IMR-90 (cell line): ENCODE data around the gene SHISA2. TPM values are rescaled to one million over a fixed set of nuclear protein-coding genes. Genes with fewer than 3 reads are reported as not detected.

Experiments
- ATAC-seq: fragments of 200-7000 bp; cut with Tn5 transposase; 2 replicates; pipeline ENCODE4 v1.9.1; 2020; ENCODE audit warnings: low read depth, mild to moderate bottlenecking, moderate library complexity
- BruUV-seq: library from RNA; stranded (reverse); fragments of 400-500 nt; replicated peaks from 2 replicates; lab custom pipeline; 2021; lab: Mats Ljungman, UMichigan
- CTCF ChIA-PET: fragments of 300-600 bp; formaldehyde crosslinking; extraction: SDS; loops from one replicate; lab custom pipeline; 2021; ENCODE audit warnings: antibody characterized with exemption; lab: Yijun Ruan, JAX
- POLR2A ChIA-PET: fragments of 300-600 bp; sonication (Branson Sonifier 250); formaldehyde crosslinking; loops from one replicate; lab custom pipeline; 2022; ENCODE audit warnings: antibody characterized with exemption; ENCODE audit not compliant: unreplicated experiment; lab: Charles Lee
- DNase-seq: peaks from one replicate; pipeline ENCODE4 v3.0.0; 2013
- H2AFZ ChIP-seq: replicated peaks from 2 replicates; pipeline ENCODE3; 2013; ENCODE audit warnings: low read length, mild to moderate bottlenecking; ENCODE audit not compliant: poor library complexity
- H2AK5ac ChIP-seq: 2 replicates; pipeline ENCODE4 v1.6.1; 2013; ENCODE audit warnings: low read depth, low read length, inconsistent platforms
- H2AK9ac ChIP-seq: replicated peaks from 2 replicates; pipeline ENCODE3; 2013; ENCODE audit warnings: mild to moderate bottlenecking, low read depth, low read length, moderate library complexity; ENCODE audit not compliant: poor library complexity
- H2BK120ac ChIP-seq: 2 replicates; pipeline ENCODE4 v1.6.1; 2013; ENCODE audit warnings: low read depth, low read length, inconsistent platforms
- H2BK15ac ChIP-seq: 3 replicates; pipeline ENCODE4 v1.6.1; 2013; ENCODE audit warnings: low read depth, low read length, inconsistent platforms
- H2BK20ac ChIP-seq: 2 replicates; pipeline ENCODE4 v1.6.1; 2013; ENCODE audit warnings: low read depth, mild to moderate bottlenecking, inconsistent platforms, low read length, moderate library complexity
- H2BK5ac ChIP-seq: 2 replicates; pipeline ENCODE4 v1.6.1; 2013; ENCODE audit warnings: mild to moderate bottlenecking, low read depth, low read length, inconsistent platforms; ENCODE audit not compliant: poor library complexity, severe bottlenecking
- H3K14ac ChIP-seq: replicated peaks from 2 replicates; pipeline ENCODE4 v1.6.1; 2013; ENCODE audit warnings: low read depth, low read length, inconsistent platforms
- H3K18ac ChIP-seq: 2 replicates; pipeline ENCODE4 v1.6.1; 2013; ENCODE audit warnings: low read depth, low read length, control low read depth
- H3K23ac ChIP-seq: 2 replicates; pipeline ENCODE4 v1.6.1; 2013; ENCODE audit warnings: low read depth, low read length, inconsistent platforms
- H3K27ac ChIP-seq: 2 replicates; pipeline ENCODE4 v1.5.1; 2013; ENCODE audit warnings: mild to moderate bottlenecking, control low read depth, low read length; ENCODE audit not compliant: insufficient read depth
- H3K27me3 ChIP-seq: 2 replicates; pipeline ENCODE4 v1.6.1; 2013; ENCODE audit warnings: low read length; ENCODE audit not compliant: control insufficient read depth, insufficient read depth
- H3K36me3 ChIP-seq: 2 replicates; pipeline ENCODE4 v1.6.1; 2013; ENCODE audit warnings: low read length, mixed read lengths; ENCODE audit not compliant: control insufficient read depth, insufficient read depth
- H3K4ac ChIP-seq: 2 replicates; pipeline ENCODE4 v1.6.1; 2013; ENCODE audit warnings: low read depth, low read length, inconsistent platforms
- H3K4me1 ChIP-seq: 2 replicates; pipeline ENCODE4 v1.6.1; 2013; ENCODE audit warnings: low read length, mixed read lengths; ENCODE audit not compliant: control insufficient read depth, insufficient read depth
- H3K4me2 ChIP-seq: 2 replicates; pipeline ENCODE4 v1.6.1; 2013; ENCODE audit warnings: low read depth, mild to moderate bottlenecking, control low read depth, low read length, moderate library complexity
- H3K4me3 ChIP-seq: 2 replicates; pipeline ENCODE4 v1.5.1; 2013; ENCODE audit warnings: low read depth, mild to moderate bottlenecking, control low read depth, low read length, moderate library complexity; ENCODE audit not compliant: insufficient read depth
- H3K56ac ChIP-seq: 2 replicates; pipeline ENCODE4 v1.6.1; 2013; ENCODE audit warnings: low read length, inconsistent platforms; ENCODE audit not compliant: insufficient read depth; ENCODE audit errors: extremely low read depth
- H3K79me1 ChIP-seq, 2 experiments: 2 replicates each; pipeline ENCODE4 v1.6.1; 2013; ENCODE audit warnings: low read length in 2 of 2, inconsistent platforms in 1 of 2, low read depth in 1 of 2
- H3K9ac ChIP-seq: 2 replicates; pipeline ENCODE4 v1.6.1; 2013; ENCODE audit warnings: low read depth, low read length, control low read depth
- H3K9me1 ChIP-seq: 2 replicates; pipeline ENCODE4 v1.6.1; 2013; ENCODE audit warnings: low read length, inconsistent platforms; ENCODE audit not compliant: insufficient read depth
- H3K9me3 ChIP-seq: 2 replicates; pipeline ENCODE4 v1.6.1; 2013; ENCODE audit warnings: low read length; ENCODE audit not compliant: control insufficient read depth, insufficient read depth
- H4K20me1 ChIP-seq: 2 replicates; pipeline ENCODE4 v1.6.1; 2013; ENCODE audit warnings: low read length, inconsistent platforms; ENCODE audit not compliant: insufficient read depth
- H4K5ac ChIP-seq: 2 replicates; pipeline ENCODE4 v1.6.1; 2013; ENCODE audit warnings: mild to moderate bottlenecking, low read depth, low read length, control low read depth
- H4K8ac ChIP-seq, 2 experiments: 2 replicates each; pipeline ENCODE4 v1.6.1; 2013; ENCODE audit warnings: low read depth in 2 of 2, low read length in 2 of 2, control low read depth in 1 of 2, inconsistent platforms in 1 of 2
- H4K91ac ChIP-seq: 2 replicates; pipeline ENCODE4 v1.6.1; 2013; ENCODE audit warnings: low read depth, low read length, inconsistent platforms; ENCODE audit not compliant: insufficient read depth
- BHLHE40 ChIP-seq: fragments of 150-350 bp; IDR thresholded peaks from 2 replicates; pipeline ENCODE4 v1.6.1; 2016; ENCODE audit warnings: mild to moderate bottlenecking, low read depth, low read length
- CEBPB ChIP-seq: IDR thresholded peaks from 2 replicates; pipeline ENCODE4 v1.6.1; 2012; ENCODE audit warnings: low read depth, low read length, improper control_type of control experiment
- CHD1 ChIP-seq: IDR thresholded peaks from 2 replicates; pipeline ENCODE4 v1.6.1; 2012; ENCODE audit warnings: low read depth, low read length, improper control_type of control experiment
- ELK1 ChIP-seq: fragments of 150-350 bp; IDR thresholded peaks from 2 replicates; pipeline ENCODE4 v1.6.1; 2016; ENCODE audit warnings: low read depth, mild to moderate bottlenecking, low read length, moderate library complexity, borderline replicate concordance
- FOS ChIP-seq: fragments of 150-350 bp; IDR thresholded peaks from 2 replicates; pipeline ENCODE4 v1.6.1; 2016; ENCODE audit warnings: low read depth, low read length
- MAZ ChIP-seq: IDR thresholded peaks from 2 replicates; pipeline ENCODE4 v1.6.1; 2012; ENCODE audit warnings: low read depth, mild to moderate bottlenecking, low read length, improper control_type of control experiment, moderate library complexity, borderline replicate concordance
- MXI1 ChIP-seq: IDR thresholded peaks from 2 replicates; pipeline ENCODE4 v1.6.1; 2012; ENCODE audit warnings: low read depth, mild to moderate bottlenecking, low read length, moderate library complexity, borderline replicate concordance
- NFE2L2 ChIP-seq: fragments of 150-350 bp; IDR thresholded peaks from 2 replicates; pipeline ENCODE4 v1.6.1; 2016; ENCODE audit warnings: low read depth, mild to moderate bottlenecking, low read length
- POLR2A ChIP-seq: IDR thresholded peaks from 2 replicates; pipeline ENCODE4 v1.6.1; 2012; ENCODE audit warnings: mild to moderate bottlenecking, low read depth, low read length
- RAD21 ChIP-seq: IDR thresholded peaks from 2 replicates; pipeline ENCODE4 v1.6.1; 2012; ENCODE audit warnings: low read length, improper control_type of control experiment
- RFX5 ChIP-seq: IDR thresholded peaks from 2 replicates; pipeline ENCODE4 v1.8.0; 2012; ENCODE audit warnings: low read depth, mild to moderate bottlenecking, low read length, moderate library complexity
- SMC3 ChIP-seq: fragments of 150-350 bp; IDR thresholded peaks from 2 replicates; pipeline ENCODE4 v1.6.1; 2016; ENCODE audit warnings: low read depth, mild to moderate bottlenecking, antibody characterized with exemption, low read length, moderate library complexity
- USF2 ChIP-seq: fragments of 150-350 bp; IDR thresholded peaks from 2 replicates; pipeline ENCODE4 v1.6.1; 2017; ENCODE audit warnings: mild to moderate bottlenecking, antibody characterized with exemption, low read length, low read depth
- WGBS, 2 experiments: methylation state at CpG; one replicate each; pipeline versions ENCODE4 v1.1.5 to v1.1.7; 2013; ENCODE audit warnings: missing lambda C conversion rate in 2 of 2; ENCODE audit not compliant: insufficient read length in 1 of 2; ENCODE audit errors: extremely low coverage in 2 of 2; 5-methylcytosine and 5-hydroxymethylcytosine counted together
- dilution Hi-C: fragments of 300-500 bp; cut with HindIII; formaldehyde crosslinking; loops from one replicate; pipeline ENCODE4 v1.14.3; 2018; ENCODE audit warnings: low sequenced_read_pairs; ENCODE audit not compliant: unreplicated experiment
- in situ Hi-C: fragments of 300-500 bp; cut with MboI; formaldehyde crosslinking; loops from 3 replicates; pipeline ENCODE4 v1.14.3; 2019; ENCODE audit warnings: low sequenced_read_pairs, inconsistent platforms, mixed read lengths
- intact Hi-C: fragments of 100-400 bp; cut with micrococcal nuclease; formaldehyde crosslinking; loops from 2 replicates; pipeline ENCODE4 v1.10.0; 2022
- polyA plus RNA-seq, 3 experiments: library from polyadenylated mRNA; depleted of rRNA; stranded (reverse); fragments of >200 nt; gene quantifications; 2 replicates each; pipeline ENCODE4 v1.2.3, GENCODE V29; 2012; ENCODE audit warnings: low replicate concordance in 1 of 3
- total RNA-seq: library from RNA; depleted of rRNA; stranded (reverse); fragments of >200 nt; gene quantifications from 2 replicates; pipeline ENCODE4 v1.2.3, GENCODE V29; 2012
- TF ChIP-seq, protein P1 (sequence below): conservative IDR thresholded peaks from 2 replicates; pipeline ENCODE4 v1.5.1; 2012; ENCODE audit warnings: mild to moderate bottlenecking, low read depth, low read length, improper control_type of control experiment

SHISA2 gene
- total and polyA plus RNA-seq, 2 of the 4 experiments (the other 2 are of a cell fraction) = not detected

DNA sequence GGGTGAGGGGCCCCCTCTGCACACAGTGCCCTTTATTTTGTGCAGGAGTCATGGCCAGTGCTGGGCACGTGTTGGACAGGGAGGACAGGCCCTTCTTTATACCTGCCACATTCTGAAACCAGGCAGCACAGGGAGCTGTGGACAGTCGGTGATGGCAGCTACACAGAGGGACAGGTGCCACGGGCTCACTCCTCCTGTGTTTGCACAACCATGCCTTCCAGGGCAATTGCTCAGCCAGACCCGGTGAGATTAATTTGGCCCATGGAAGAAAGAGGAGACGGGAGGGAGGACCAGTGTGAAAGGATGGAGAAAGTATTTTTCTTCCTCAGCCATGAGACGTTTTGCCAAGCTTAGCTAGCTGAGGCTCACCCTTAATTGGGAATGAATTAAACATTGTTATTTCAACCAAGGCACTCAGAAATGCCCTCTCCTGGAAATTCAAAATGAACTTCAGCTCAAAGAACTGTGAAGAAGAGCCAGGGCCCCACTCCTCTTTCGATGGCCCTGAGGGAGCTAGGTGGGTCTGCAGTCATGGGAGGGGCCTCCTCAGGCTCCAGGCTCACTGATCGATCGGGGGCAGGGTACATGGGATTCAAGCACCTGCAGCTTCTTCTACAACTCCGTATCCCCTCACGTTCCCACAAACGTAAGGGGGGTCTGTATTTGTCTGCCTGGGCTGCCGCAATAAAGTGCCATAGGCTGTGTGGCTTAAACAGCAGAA, 41.2 kb downstream of the SHISA2 start:
- H2BK20ac ChIP-seq = no peak overlapping the region
- no peak overlapping the region for H2BK120ac ChIP-seq
- no peak overlapping the region for H3K4me2 ChIP-seq
- H3K79me1 ChIP-seq = no peaks in the 10 kb centered on the region
- no peaks in the 10 kb centered on the region for H3K9me1 ChIP-seq
- H3K36me3 ChIP-seq = no peaks in the 10 kb centered on the region
- dilution Hi-C loops = no loop called here
- no peak overlapping the region for H4K8ac ChIP-seq
- no peak overlapping the region for H4K91ac ChIP-seq
- no peak overlapping the region for H3K4me3 ChIP-seq
- ATAC-seq = no peak
- no peak overlapping the region for H4K5ac ChIP-seq
- ChIA-PET POLR2A (no interaction called here), CTCF (no interaction called here)
- no peaks in the 10 kb centered on the region for H3K9me3 ChIP-seq
- no peak overlapping the region for H3K56ac ChIP-seq
- no peak overlapping the region for H3K27ac ChIP-seq
- H4K20me1 ChIP-seq = no peaks in the 10 kb centered on the region
- no peak overlapping the region for H3K4ac ChIP-seq
- 83% methylated on average over 1 of the region's 13 CpGs; no CpG with 5 or more reads in 1 of the 2 experiments for WGBS, 2 experiments
- H3K27me3 ChIP-seq = no peaks in the 10 kb centered on the region
- H2AFZ ChIP-seq = no peak overlapping the region
- no peak overlapping the region for H2AK9ac ChIP-seq
- H3K14ac ChIP-seq = no peak overlapping the region
- H2AK5ac ChIP-seq = no peak overlapping the region
- H3K9ac ChIP-seq = no peak overlapping the region
- no peak overlapping the region for H3K23ac ChIP-seq
- in situ Hi-C loops = no loop called here
- intact Hi-C loops = no loop called here
- TF ChIP-seq ELK1 (no peak), SMC3 (no peak), CEBPB (no peak), POLR2A (no peak), NFE2L2 (no peak), RFX5 (no peak), RAD21 (no peak), BHLHE40 (no peak), USF2 (no peak), MAZ (no peak), FOS (no peak), MXI1 (no peak), CHD1 (no peak)
- TF ChIP-seq, protein P1, sequence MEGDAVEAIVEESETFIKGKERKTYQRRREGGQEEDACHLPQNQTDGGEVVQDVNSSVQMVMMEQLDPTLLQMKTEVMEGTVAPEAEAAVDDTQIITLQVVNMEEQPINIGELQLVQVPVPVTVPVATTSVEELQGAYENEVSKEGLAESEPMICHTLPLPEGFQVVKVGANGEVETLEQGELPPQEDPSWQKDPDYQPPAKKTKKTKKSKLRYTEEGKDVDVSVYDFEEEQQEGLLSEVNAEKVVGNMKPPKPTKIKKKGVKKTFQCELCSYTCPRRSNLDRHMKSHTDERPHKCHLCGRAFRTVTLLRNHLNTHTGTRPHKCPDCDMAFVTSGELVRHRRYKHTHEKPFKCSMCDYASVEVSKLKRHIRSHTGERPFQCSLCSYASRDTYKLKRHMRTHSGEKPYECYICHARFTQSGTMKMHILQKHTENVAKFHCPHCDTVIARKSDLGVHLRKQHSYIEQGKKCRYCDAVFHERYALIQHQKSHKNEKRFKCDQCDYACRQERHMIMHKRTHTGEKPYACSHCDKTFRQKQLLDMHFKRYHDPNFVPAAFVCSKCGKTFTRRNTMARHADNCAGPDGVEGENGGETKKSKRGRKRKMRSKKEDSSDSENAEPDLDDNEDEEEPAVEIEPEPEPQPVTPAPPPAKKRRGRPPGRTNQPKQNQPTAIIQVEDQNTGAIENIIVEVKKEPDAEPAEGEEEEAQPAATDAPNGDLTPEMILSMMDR = no peak
- no peaks in the 10 kb centered on the region for H3K4me1 ChIP-seq
- no TSS peak for BruUV-seq
- H2BK15ac ChIP-seq = no peak overlapping the region
- no peak overlapping the region for H3K18ac ChIP-seq
- H2BK5ac ChIP-seq = no peak overlapping the region
- DNase-seq = no peak
